ENCODE measurements around the gene HOXA4. TPM values are rescaled to one million over a fixed set of nuclear protein-coding genes. Genes with fewer than 3 reads are reported as not detected.

HOXA4 gene
- polyA plus RNA-seq, 10 donors = 12.7 to 34.5 (median 26.5) TPM

- DNase-seq = no peak
Observed at GRCh38 chr7:27121684-27122076, 8.9 kb downstream of the HOXA4 start.

GRCh38 chr7:27119412-27119911 lies 11.1 kb downstream of the HOXA4 start:
- no peak for DNase-seq

- no peak for DNase-seq
Observed at GRCh38 chr7:27118580-27118979, 12.0 kb downstream of the HOXA4 start.

- peak in 1 of 3 donors; percentile 36 for DNase-seq
Observed at GRCh38 chr7:27117887-27118491, 12.6 kb downstream of the HOXA4 start.

GRCh38 chr7:27116962-27117886 lies 13.3 kb downstream of the HOXA4 start:
- DNase-seq = peak in 2 of 3 donors; percentile 37 to 38

- DNase-seq = peak in 2 of 3 donors; percentile 55 to 67
Observed at GRCh38 chr7:27116031-27116961, 14.3 kb downstream of the HOXA4 start.

- DNase-seq = peak in 2 of 3 donors; percentile 62 to 69
Observed at GRCh38 chr7:27115221-27116026, 15.1 kb downstream of the HOXA4 start.

GRCh38 chr7:27114881-27115220 lies 15.7 kb downstream of the HOXA4 start:
- no peak for DNase-seq

- DNase-seq = peak in 2 of 3 donors; percentile 67 to 77
Observed at GRCh38 chr7:27113991-27114769, 16.4 kb downstream of the HOXA4 start.

- peak; percentile 57 to 93 (median 85) for DNase-seq
Observed at GRCh38 chr7:27112955-27113949, 17.3 kb downstream of the HOXA4 start.

GRCh38 chr7:27112361-27112760 lies 18.2 kb downstream of the HOXA4 start:
- DNase-seq = peak in 1 of 3 donors; percentile 57

GRCh38 chr7:27111751-27112277 lies 18.7 kb downstream of the HOXA4 start:
- peak in 2 of 3 donors; percentile 44 to 67 for DNase-seq

GRCh38 chr7:27111042-27111750 lies 19.4 kb downstream of the HOXA4 start:
- peak in 2 of 3 donors; percentile 63 to 79 for DNase-seq

GRCh38 chr7:27110186-27111031 lies 20.1 kb downstream of the HOXA4 start:
- DNase-seq = peak in 2 of 3 donors; percentile 83 to 89

GRCh38 chr7:27109466-27110185 lies 20.9 kb downstream of the HOXA4 start:
- DNase-seq = peak in 2 of 3 donors; percentile 70 to 85

All from muscle of back (tissue), 11 donors.